ENCODE results near the gene MMP2. TPM values are rescaled to one million over a fixed set of nuclear protein-coding genes. Genes with fewer than 3 reads are reported as not detected.

The MMP2 gene
- total and polyA plus RNA-seq, 2 of the 13 experiments (the other 11 are each of a cell fraction or from before 2014, with no cell fraction given) = 0.31 to 1.3 TPM

DNA sequence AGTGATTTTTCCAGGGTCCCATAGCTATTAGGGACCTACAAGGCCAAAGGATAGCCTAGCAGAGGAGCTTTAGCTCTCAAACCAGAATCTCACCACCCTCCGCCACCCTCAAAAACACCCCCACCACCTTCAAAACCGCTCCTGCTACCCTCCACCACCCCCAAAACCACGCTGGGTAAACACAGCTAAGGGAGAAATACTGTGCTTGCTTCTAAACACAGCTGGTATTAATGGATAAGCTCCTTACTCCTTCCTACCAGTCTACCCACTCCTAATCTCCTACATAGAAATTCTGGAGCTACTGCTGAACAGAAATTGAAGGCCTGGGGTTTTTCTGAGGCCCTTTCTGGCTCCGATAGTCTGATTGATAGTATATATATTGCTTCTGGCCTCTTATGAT lies 27.7 kb downstream of the MMP2 start:
- intact Hi-C loops (cut with micrococcal nuclease; ENCODE audit: unreplicated experiment) = loop anchor here (5.0 kb wide), 1 partner anchor 116 kb away; no protein-coding TSS in a partner anchor

DNA sequence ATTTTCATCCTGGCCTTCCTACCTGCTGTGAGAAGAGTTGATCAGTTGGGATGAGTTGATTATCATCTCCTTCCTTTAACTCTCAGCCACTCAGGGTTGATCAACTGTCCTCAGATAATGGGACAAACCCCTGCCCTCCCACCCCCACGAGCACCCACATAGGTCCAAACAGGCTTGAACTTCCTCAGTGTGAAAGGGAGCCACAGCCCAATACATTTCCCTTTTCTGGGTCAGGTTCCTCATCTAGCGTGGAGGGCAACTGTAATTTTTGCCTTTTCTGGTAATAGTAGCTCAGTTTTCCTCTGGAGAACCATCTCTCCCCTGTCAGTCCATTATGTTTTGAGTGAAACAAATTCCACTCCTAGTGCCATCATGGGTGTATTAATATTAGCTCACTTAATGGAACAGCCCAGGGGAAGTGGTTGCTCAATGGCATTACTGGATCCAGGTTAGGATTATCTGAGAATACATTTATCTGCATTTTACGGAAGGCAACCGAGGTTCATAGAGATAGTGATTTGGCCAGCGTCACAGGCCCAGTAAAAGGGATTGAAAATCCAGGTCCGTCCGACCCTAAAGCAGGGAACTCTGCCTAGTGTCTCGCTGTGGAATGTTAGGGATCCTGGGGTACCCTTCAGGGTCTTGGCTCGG lies 29.4 kb downstream of the MMP2 start:
- DNase-seq (ENCODE audit: low spot score) = no peak
- no peak overlapping the region for H3K27ac ChIP-seq (ENCODE audit: extremely low read length, insufficient read depth, low read length)
- in situ Hi-C loops (cut with HindIII; ENCODE audit: extremely low pct_ligation_motif_present, low pct_unique_long_range_greater_than_20kb) = no loop called here
- no peak for FAIRE-seq
- peaks cover 44% of the 10 kb centered on the region for H3K4me1 ChIP-seq (ENCODE audit: insufficient read depth, low read length)
- no peaks in the 10 kb centered on the region for H3K36me3 ChIP-seq (replicated peaks in 1 of 2; ENCODE audit: control insufficient read depth in 1 of 2, insufficient read depth in 2 of 2, low read length in 2 of 2)
- TF ChIP-seq BHLHE40 (IDR thresholded peaks at IDR 0.05; ENCODE audit: low read length) = no peak
- 0 out of 2 replicates have a peak, but pooled peaks have one; percentile 11 for TF ChIP-seq WIZ (CRISPR knock-in tag; IDR thresholded peaks at IDR 0.05)
- 0 out of 2 replicates have a peak, but pooled peaks have one; percentile 9 for TF ChIP-seq TBX2 (CRISPR knock-in tag; IDR thresholded peaks at IDR 0.05; ENCODE audit: borderline replicate concordance)
- peak overlapping the region; percentile 93 for H3K4me2 ChIP-seq (ENCODE audit: low read depth, low read length)
- no peak for ATAC-seq
- no peaks in the 10 kb centered on the region for H3K27me3 ChIP-seq (ENCODE audit: control insufficient read depth in 1 of 2, insufficient read depth in 2 of 2, low read length in 2 of 2)
- no TSS peak for BruUV-seq (replicated peaks)
- H3K9me3 ChIP-seq (ENCODE audit: low read length) = peaks cover 10% of the 10 kb centered on the region
- no peak overlapping the region for H3K9ac ChIP-seq (ENCODE audit: insufficient read depth, low read depth, low read length)
- ChIA-PET CTCF (ENCODE audit: low intra/inter-chr PET ratio, low total read pairs) (no interaction called here), POLR2A (no interaction called here)
- 78% methylated on average over 9 of the region's 9 CpGs for WGBS (ENCODE audit: low lambda C conversion rate)
- no peaks in the 10 kb centered on the region for H4K20me1 ChIP-seq (ENCODE audit: insufficient read depth, low read length)
- intact Hi-C loops (cut with micrococcal nuclease; ENCODE audit: unreplicated experiment) = loop anchor here (2.0 to 5.0 kb wide), 2 partner anchors 114 to 134 kb away; no protein-coding TSS in a partner anchor
- H3K79me2 ChIP-seq (ENCODE audit: insufficient read depth, low read length) = peaks cover 6% of the 10 kb centered on the region
- peak overlapping the region in 2 of 3 experiments; percentile 69 to 88; a peak in 2 of 6 replicates for H3K4me3 ChIP-seq (replicated peaks in 1 of 3; ENCODE audit: insufficient read depth in 1 of 3, low read depth in 2 of 3, low read length in 3 of 3)
- H2AFZ ChIP-seq (ENCODE audit: low read length) = no peak overlapping the region

More for the DNA sequence above, 27.7 kb downstream of the MMP2 start:
- FAIRE-seq = no peak
- Histone ChIP-seq H4K20me1 (ENCODE audit: insufficient read depth, low read length) (no peaks in the 10 kb centered on the region), H3K4me1 (ENCODE audit: insufficient read depth, low read length) (peaks cover 58% of the 10 kb centered on the region), H3K27ac (ENCODE audit: extremely low read length, insufficient read depth, low read length) (no peak overlapping the region), H3K4me2 (ENCODE audit: low read depth, low read length) (peak overlapping the region; percentile 59), H3K9me3 (ENCODE audit: low read length) (no peaks in the 10 kb centered on the region), H3K36me3 (replicated peaks in 1 of 2; ENCODE audit: control insufficient read depth in 1 of 2, insufficient read depth in 2 of 2, low read length in 2 of 2) (no peaks in the 10 kb centered on the region), H3K4me3 (replicated peaks in 1 of 3; ENCODE audit: insufficient read depth in 1 of 3, low read depth in 2 of 3, low read length in 3 of 3) (no peak overlapping the region), H2AFZ (ENCODE audit: low read length) (no peak overlapping the region), H3K27me3 (ENCODE audit: control insufficient read depth in 1 of 2, insufficient read depth in 2 of 2, low read length in 2 of 2) (no peaks in the 10 kb centered on the region), H3K79me2 (ENCODE audit: insufficient read depth, low read length) (peaks cover 6% of the 10 kb centered on the region), H3K9ac (ENCODE audit: insufficient read depth, low read depth, low read length) (no peak overlapping the region)
- BruUV-seq (replicated peaks) = no TSS peak
- in situ Hi-C loops (cut with HindIII; ENCODE audit: extremely low pct_ligation_motif_present, low pct_unique_long_range_greater_than_20kb) = no loop called here
- DNase-seq (ENCODE audit: low spot score) = no peak
- POLR2A ChIA-PET = no interaction called here
- 51% methylated on average over 4 of the region's 4 CpGs for WGBS (ENCODE audit: low lambda C conversion rate)
- ATAC-seq = no peak
- CTCF ChIA-PET (ENCODE audit: low intra/inter-chr PET ratio, low total read pairs) = no interaction called here
- no peak for TF ChIP-seq TCF12 (IDR thresholded peaks at IDR 0.05)
- no peak for TF ChIP-seq TCF12 (CRISPR knock-in tag; IDR thresholded peaks at IDR 0.05)
- no peak for TF ChIP-seq ZNF3 (CRISPR knock-in tag; IDR thresholded peaks at IDR 0.05)
- TF ChIP-seq, protein P1, sequence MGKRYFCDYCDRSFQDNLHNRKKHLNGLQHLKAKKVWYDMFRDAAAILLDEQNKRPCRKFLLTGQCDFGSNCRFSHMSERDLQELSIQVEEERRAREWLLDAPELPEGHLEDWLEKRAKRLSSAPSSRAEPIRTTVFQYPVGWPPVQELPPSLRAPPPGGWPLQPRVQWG (CRISPR knock-in tag; IDR thresholded peaks at IDR 0.05; ENCODE audit: borderline replicate concordance, low read depth) = no peak
- no peak for TF ChIP-seq ESRRA (CRISPR knock-in tag; IDR thresholded peaks at IDR 0.05; ENCODE audit: low read depth)
- no peak for TF ChIP-seq DNMT1 (CRISPR knock-in tag; IDR thresholded peaks at IDR 0.05)

Measured in HepG2 (cell line).